GM18870 (cell line): Measurements from ENCODE around the gene GCHFR.
A peak's percentile ranks its signal among the peaks of the same experiment; 100 is the strongest.

Experiments used
- ATAC-seq: cut with Tn5 transposase; IDR thresholded peaks from one replicate; pipeline ENCODE4 v1.9.1; 2021; ENCODE audit warnings: moderate library complexity; ENCODE audit not compliant: unreplicated experiment

The GCHFR gene

GRCh38 chr15:40754883-40755811 is 8.7 kb upstream of the GCHFR start, which contains the start of gene RMDN3:
Gene RMDN3, minus strand, starts transcription at chr15:40755254. Its CDS starts 471 bp downstream, at chr15:40754783.
- ATAC-seq: peak; percentile 52

GRCh38 chr15:40755812-40756208 is 8.1 kb upstream of the GCHFR start:
- ATAC-seq: no peak

- no peak for ATAC-seq
Measured at GRCh38 chr15:40756938-40757337, 6.9 kb upstream of the GCHFR start.

GRCh38 chr15:40759961-40760360 is 3.9 kb upstream of the GCHFR start:
- no peak for ATAC-seq

GRCh38 chr15:40762919-40763800 is 708 bp upstream of the GCHFR start:
- no peak for ATAC-seq

- no peak for ATAC-seq
Measured at GRCh38 chr15:40764629-40765103, 798 bp downstream of the GCHFR start.

GRCh38 chr15:40766194-40766815 is 2.4 kb downstream of the GCHFR start:
- ATAC-seq: no peak

GRCh38 chr15:40766906-40767837 is 3.3 kb downstream of the GCHFR start:
- no peak for ATAC-seq

- no peak for ATAC-seq
Measured at GRCh38 chr15:40767838-40768500, 4.1 kb downstream of the GCHFR start.

- ATAC-seq: no peak
Measured at GRCh38 chr15:40768521-40769273, 4.8 kb downstream of the GCHFR start.

- ATAC-seq: no peak
Measured at GRCh38 chr15:40769274-40770146, 5.6 kb downstream of the GCHFR start, which contains the start of gene C15orf62. Gene C15orf62, plus strand, starts transcription at chr15:40769980. Its CDS starts 516 bp downstream, at chr15:40770496.

GRCh38 chr15:40770147-40770721 is 6.4 kb downstream of the GCHFR start:
- ATAC-seq: no peak

- ATAC-seq: no peak
Measured at GRCh38 chr15:40771242-40771641, 7.4 kb downstream of the GCHFR start.

- no peak for ATAC-seq
Measured at GRCh38 chr15:40772014-40772413, 8.1 kb downstream of the GCHFR start.

- no peak for ATAC-seq
Measured at GRCh38 chr15:40773496-40773895, 9.6 kb downstream of the GCHFR start.

GRCh38 chr15:40773902-40774301 is 10.0 kb downstream of the GCHFR start:
- ATAC-seq: no peak

GRCh38 chr15:40775007-40775406 is 11.1 kb downstream of the GCHFR start:
- no peak for ATAC-seq
